ENCODE measurements around the gene PARD3. TPM values are rescaled to one million over a fixed set of nuclear protein-coding genes. Genes with fewer than 3 reads are reported as not detected.

PARD3 gene
- total RNA-seq, 1 donor from 2014 or later, result 0.11 TPM

GRCh38 chr10:34654211-34654610, 160.9 kb downstream of the PARD3 start:
- Mint-ChIP-seq H3K9me3 (no peaks in the 10 kb centered on the region), H3K27ac (no peak overlapping the region), H3K4me3 (no peak overlapping the region), H3K36me3 (ENCODE audit: low read depth) (no peaks in the 10 kb centered on the region), H3K27me3 (peaks cover 3% of the 10 kb centered on the region), H3K4me1 (no peaks in the 10 kb centered on the region)
- ChIA-PET CTCF (interaction anchor here (1.4 kb wide), 1 partner anchor 15 kb away, joined by 5 read pairs; no protein-coding TSS in a partner anchor), POLR2A (no interaction called here)
- DNase-seq, result no peak
- no peak for ATAC-seq (ENCODE audit: low read depth)
- intact Hi-C loops (cut with micrococcal nuclease), result no loop called here
- no peak for TF ChIP-seq CTCF (IDR thresholded peaks at IDR 0.05)

GRCh38 chr10:34653530-34653929, 161.6 kb downstream of the PARD3 start:
- DNase-seq (no peak), ATAC-seq (ENCODE audit: low read depth) (no peak)
- TF ChIP-seq CTCF (IDR thresholded peaks at IDR 0.05), result no peak
- peaks cover 3% of the 10 kb centered on the region for H3K27me3 Mint-ChIP-seq
- POLR2A ChIA-PET, result no interaction called here
- H3K4me1 Mint-ChIP-seq, result no peaks in the 10 kb centered on the region
- intact Hi-C loops (cut with micrococcal nuclease), result no loop called here
- H3K4me3 Mint-ChIP-seq, result no peak overlapping the region
- no peaks in the 10 kb centered on the region for H3K36me3 Mint-ChIP-seq (ENCODE audit: low read depth)
- no peak overlapping the region for H3K27ac Mint-ChIP-seq
- no peaks in the 10 kb centered on the region for H3K9me3 Mint-ChIP-seq
- CTCF ChIA-PET, result interaction anchor here (1.4 kb wide), 1 partner anchor 15 kb away, joined by 5 read pairs; no protein-coding TSS in a partner anchor

- H3K4me3 Mint-ChIP-seq, result no peak overlapping the region
- no peaks in the 10 kb centered on the region for H3K36me3 Mint-ChIP-seq (ENCODE audit: low read depth)
- H3K27me3 Mint-ChIP-seq, result peaks cover 3% of the 10 kb centered on the region
- no peaks in the 10 kb centered on the region for H3K4me1 Mint-ChIP-seq
- TF ChIP-seq CTCF (IDR thresholded peaks at IDR 0.05), result no peak
- DNase-seq, result no peak
- H3K9me3 Mint-ChIP-seq, result no peaks in the 10 kb centered on the region
- ChIA-PET POLR2A (no interaction called here), CTCF (no interaction called here)
- no peak for ATAC-seq (ENCODE audit: low read depth)
- intact Hi-C loops (cut with micrococcal nuclease), result no loop called here
- no peak overlapping the region for H3K27ac Mint-ChIP-seq
Observed at GRCh38 chr10:34651416-34652195, 163.5 kb downstream of the PARD3 start.

- no peaks in the 10 kb centered on the region for H3K9me3 Mint-ChIP-seq
- no peaks in the 10 kb centered on the region for H3K27me3 Mint-ChIP-seq
- no peak overlapping the region for H3K4me3 Mint-ChIP-seq
- ChIA-PET POLR2A (no interaction called here), CTCF (no interaction called here)
- intact Hi-C loops (cut with micrococcal nuclease), result no loop called here
- DNase-seq (no peak), ATAC-seq (ENCODE audit: low read depth) (no peak)
- no peak for TF ChIP-seq CTCF (IDR thresholded peaks at IDR 0.05)
- no peak overlapping the region for H3K27ac Mint-ChIP-seq
- no peaks in the 10 kb centered on the region for H3K4me1 Mint-ChIP-seq
- H3K36me3 Mint-ChIP-seq (ENCODE audit: low read depth), result no peaks in the 10 kb centered on the region
Observed at GRCh38 chr10:34650156-34650555, 164.9 kb downstream of the PARD3 start.

GRCh38 chr10:34649385-34649784, 165.7 kb downstream of the PARD3 start:
- no peaks in the 10 kb centered on the region for H3K27me3 Mint-ChIP-seq
- TF ChIP-seq CTCF (IDR thresholded peaks at IDR 0.05), result no peak
- no peaks in the 10 kb centered on the region for H3K9me3 Mint-ChIP-seq
- no peaks in the 10 kb centered on the region for H3K36me3 Mint-ChIP-seq (ENCODE audit: low read depth)
- intact Hi-C loops (cut with micrococcal nuclease), result no loop called here
- DNase-seq (no peak), ATAC-seq (ENCODE audit: low read depth) (no peak)
- CTCF ChIA-PET, result no interaction called here
- no peaks in the 10 kb centered on the region for H3K4me1 Mint-ChIP-seq
- H3K4me3 Mint-ChIP-seq, result no peak overlapping the region
- POLR2A ChIA-PET, result no interaction called here
- H3K27ac Mint-ChIP-seq, result no peak overlapping the region

All from activated B cell treated with CpG ODN at 0.5 μM for 24 hours (primary cell).